ENCODE measurements around the gene IZUMO2. TPM values are rescaled to one million over a fixed set of nuclear protein-coding genes. Genes with fewer than 3 reads are reported as not detected.

The IZUMO2 gene
- total RNA-seq, 2 donors from 2014 or later, result not detected

GRCh38 chr19:50192463-50193211, 29.6 kb upstream of the IZUMO2 start:
- ATAC-seq, result no peak
- Mint-ChIP-seq H3K36me3 (no peaks in the 10 kb centered on the region), H3K27ac (no peak overlapping the region), H3K9me3 (no peaks in the 10 kb centered on the region)
- no peak for DNase-seq (ENCODE audit: low spot score in 2 of 2)

DNA sequence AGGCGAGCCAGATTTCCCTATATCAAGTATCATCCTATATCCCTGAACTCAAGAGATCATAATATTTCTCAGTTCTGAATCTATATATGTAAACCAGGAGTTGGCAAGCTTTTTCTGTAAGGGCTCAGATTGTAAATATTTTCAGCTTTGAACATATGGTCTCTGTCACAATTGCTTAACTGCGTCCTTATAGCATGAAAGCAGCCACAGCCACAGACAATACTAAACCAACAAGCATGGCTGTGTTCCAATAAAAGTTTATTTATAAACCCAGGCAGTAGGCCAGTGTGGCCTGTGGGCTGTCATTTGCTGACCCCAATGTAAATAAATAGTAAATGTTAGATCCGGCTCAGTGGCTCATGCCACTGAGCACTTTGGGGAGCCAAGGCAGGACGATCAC, 28.1 kb upstream of the IZUMO2 start:
- Mint-ChIP-seq H3K36me3 (no peaks in the 10 kb centered on the region), H3K9me3 (peaks cover 0 to 3% of the 10 kb centered on the region in 2 donors), H3K27ac (peak overlapping the region in 1 of 2 donors; percentile 42)
- DNase-seq (ENCODE audit: low spot score in 2 of 2) (no peak), ATAC-seq (no peak)

DNA sequence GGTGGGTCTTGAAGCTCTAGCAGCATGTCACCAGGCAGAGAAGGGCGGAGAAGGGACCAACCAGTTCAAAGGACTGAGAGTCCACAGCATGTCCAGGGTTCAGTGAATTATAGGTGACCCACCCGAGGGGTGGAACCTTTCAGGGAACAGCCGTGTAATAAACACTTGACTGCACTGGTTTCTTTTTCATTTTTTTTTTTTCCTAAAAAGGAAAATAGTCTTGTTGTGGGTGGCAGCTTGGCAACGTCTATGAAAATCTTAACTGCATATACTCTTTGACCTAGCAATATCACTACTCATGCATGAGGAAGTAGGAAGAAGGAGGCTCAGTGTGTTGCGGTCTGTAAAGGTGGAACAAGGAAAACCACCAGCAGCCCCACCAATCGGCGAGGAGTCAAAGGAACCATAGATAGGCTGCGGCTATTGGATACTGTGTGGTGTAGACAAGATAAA, 27.4 kb upstream of the IZUMO2 start:
- Mint-ChIP-seq H3K9me3 (peaks cover 0 to 4% of the 10 kb centered on the region in 2 donors), H3K36me3 (no peaks in the 10 kb centered on the region), H3K27ac (no peak overlapping the region)
- no peak for ATAC-seq
- no peak for DNase-seq (ENCODE audit: low spot score in 2 of 2)

DNA sequence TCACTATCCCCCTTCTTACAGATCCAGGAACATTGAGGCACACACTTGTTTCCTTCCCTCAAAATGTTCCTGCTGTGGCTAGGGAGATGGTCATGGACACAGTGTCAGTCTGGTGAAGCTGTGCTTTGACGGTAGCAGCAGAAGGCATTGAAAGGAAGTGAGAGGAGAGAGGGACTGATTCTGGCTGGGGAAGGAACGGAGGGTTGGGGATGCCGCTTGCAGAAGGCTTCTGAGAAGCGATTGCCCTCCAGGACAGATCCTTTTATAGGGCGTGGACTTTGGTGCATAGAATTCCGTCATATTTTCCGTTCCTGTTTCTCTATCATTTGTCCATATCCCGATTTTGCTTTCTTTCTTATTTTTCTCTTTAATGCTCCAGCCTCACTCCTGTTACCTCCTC, 26.2 kb upstream of the IZUMO2 start:
- ATAC-seq, result no peak
- Mint-ChIP-seq H3K9me3 (peaks cover 0 to 4% of the 10 kb centered on the region in 2 donors), H3K27ac (no peak overlapping the region), H3K36me3 (no peaks in the 10 kb centered on the region)
- no peak for DNase-seq (ENCODE audit: low spot score in 2 of 2)

- DNase-seq (ENCODE audit: low spot score in 2 of 2), result no peak
- ATAC-seq, result no peak
- no peaks in the 10 kb centered on the region for H3K36me3 Mint-ChIP-seq
- H3K9me3 Mint-ChIP-seq, result peaks cover 0 to 4% of the 10 kb centered on the region in 2 donors
- no peak overlapping the region for H3K27ac Mint-ChIP-seq
Measured at GRCh38 chr19:50187937-50188336, 24.9 kb upstream of the IZUMO2 start.

DNA sequence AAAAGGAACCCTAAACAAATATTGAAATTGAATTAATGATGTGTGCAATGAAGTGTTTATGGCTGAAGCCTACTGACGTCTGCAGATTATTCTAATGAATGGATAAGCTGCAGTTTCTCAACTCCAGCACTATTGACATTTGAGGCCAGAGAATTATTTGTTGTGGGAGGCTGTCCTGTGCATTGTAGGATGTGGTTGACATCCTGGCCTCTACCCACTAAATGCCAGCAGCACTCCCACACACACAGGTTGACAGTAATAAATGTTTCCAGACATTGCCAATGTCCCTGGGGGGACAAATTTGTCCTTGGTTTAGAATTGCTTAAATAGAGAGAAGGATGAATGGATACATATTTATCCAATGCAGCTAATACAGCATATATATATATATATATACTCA, 21.1 kb upstream of the IZUMO2 start:
- no peaks in the 10 kb centered on the region for H3K36me3 Mint-ChIP-seq
- H3K27ac Mint-ChIP-seq, result no peak overlapping the region
- DNase-seq (ENCODE audit: low spot score in 2 of 2) (no peak), ATAC-seq (no peak)
- H3K9me3 Mint-ChIP-seq, result peaks cover 0 to 4% of the 10 kb centered on the region in 2 donors

- Mint-ChIP-seq H3K27ac (no peak overlapping the region), H3K36me3 (no peaks in the 10 kb centered on the region), H3K9me3 (no peaks in the 10 kb centered on the region)
- ATAC-seq (no peak), DNase-seq (ENCODE audit: low spot score in 2 of 2) (no peak)
Measured at GRCh38 chr19:50181121-50181520, 18.0 kb upstream of the IZUMO2 start.

- Mint-ChIP-seq H3K27ac (no peak overlapping the region), H3K9me3 (peaks cover 0 to 4% of the 10 kb centered on the region in 2 donors), H3K36me3 (no peaks in the 10 kb centered on the region)
- no peak for ATAC-seq
- DNase-seq (ENCODE audit: low spot score in 2 of 2), result no peak
Measured at GRCh38 chr19:50178859-50179537, 15.9 kb upstream of the IZUMO2 start.

GRCh38 chr19:50178320-50178719, 15.2 kb upstream of the IZUMO2 start:
- Mint-ChIP-seq H3K9me3 (peaks cover 0 to 4% of the 10 kb centered on the region in 2 donors), H3K36me3 (no peaks in the 10 kb centered on the region), H3K27ac (no peak overlapping the region)
- ATAC-seq, result no peak
- DNase-seq (ENCODE audit: low spot score in 2 of 2), result no peak

GRCh38 chr19:50176775-50177174, 13.7 kb upstream of the IZUMO2 start:
- no peaks in the 10 kb centered on the region for H3K36me3 Mint-ChIP-seq
- no peak for ATAC-seq
- peaks cover 0 to 4% of the 10 kb centered on the region in 2 donors for H3K9me3 Mint-ChIP-seq
- H3K27ac Mint-ChIP-seq, result no peak overlapping the region
- DNase-seq (ENCODE audit: low spot score in 2 of 2), result no peak

GRCh38 chr19:50175924-50176323, 12.8 kb upstream of the IZUMO2 start:
- Mint-ChIP-seq H3K36me3 (no peaks in the 10 kb centered on the region), H3K27ac (no peak overlapping the region)

GRCh38 chr19:50174100-50174793, 11.2 kb upstream of the IZUMO2 start:
- Mint-ChIP-seq H3K9me3 (peaks cover 0 to 4% of the 10 kb centered on the region in 2 donors), H3K36me3 (no peaks in the 10 kb centered on the region), H3K27ac (no peak overlapping the region)
- DNase-seq (ENCODE audit: low spot score in 2 of 2) (no peak), ATAC-seq (no peak)

More at GRCh38 chr19:50175924-50176323, 12.8 kb upstream of the IZUMO2 start:
- ATAC-seq (no peak), DNase-seq (ENCODE audit: low spot score in 2 of 2) (no peak)
- H3K9me3 Mint-ChIP-seq, result peaks cover 0 to 4% of the 10 kb centered on the region in 2 donors

GRCh38 chr19:50173127-50173526, 10.0 kb upstream of the IZUMO2 start:
- DNase-seq (ENCODE audit: low spot score in 2 of 2) (no peak), ATAC-seq (peak; percentile 36 to 49)
- H3K9me3 Mint-ChIP-seq, result peaks cover 0 to 4% of the 10 kb centered on the region in 2 donors
- no peaks in the 10 kb centered on the region for H3K36me3 Mint-ChIP-seq
- H3K27ac Mint-ChIP-seq, result no peak overlapping the region

DNA sequence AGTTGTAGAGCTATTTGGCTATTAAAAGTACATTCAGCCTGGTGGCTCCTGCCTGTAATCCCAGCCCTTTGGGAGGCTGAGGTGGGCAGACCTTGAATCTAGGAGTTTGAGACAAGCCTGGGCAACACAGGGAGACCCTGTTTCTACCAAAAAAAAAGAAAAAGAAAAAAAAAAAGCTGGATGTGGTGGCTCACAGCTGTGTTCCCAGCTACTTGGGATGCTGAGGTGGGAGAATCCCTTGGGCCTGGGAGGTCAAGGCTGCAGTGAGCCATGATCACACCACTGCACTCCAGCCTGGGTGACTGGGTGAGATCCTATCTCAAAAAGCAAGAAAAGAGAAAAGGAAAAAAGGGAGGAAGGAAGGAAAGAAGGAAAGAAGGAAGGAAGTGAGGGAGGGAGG, 9.6 kb upstream of the IZUMO2 start:
- Mint-ChIP-seq H3K27ac (no peak overlapping the region), H3K36me3 (no peaks in the 10 kb centered on the region), H3K9me3 (peaks cover 0 to 4% of the 10 kb centered on the region in 2 donors)
- DNase-seq (ENCODE audit: low spot score in 2 of 2) (no peak), ATAC-seq (no peak)

DNA sequence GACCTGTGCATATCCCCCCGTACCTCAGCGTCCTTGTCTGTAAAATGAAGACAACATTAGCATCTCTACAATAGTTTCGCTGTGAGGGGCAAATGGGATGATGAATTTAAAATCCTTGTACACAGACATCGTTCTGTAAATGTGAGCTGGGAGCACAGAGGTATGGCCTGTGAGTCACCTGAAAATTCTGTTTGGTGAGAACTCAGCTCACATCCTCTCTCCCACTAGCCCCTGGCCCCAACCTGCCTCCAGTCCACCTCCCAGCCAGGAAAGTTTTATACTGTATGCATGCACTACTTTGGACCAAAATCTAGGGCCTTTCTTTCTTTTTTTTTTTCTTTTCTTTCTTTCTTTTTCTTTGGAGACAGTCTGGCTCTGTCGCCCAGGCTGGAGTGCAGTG, 8.7 kb upstream of the IZUMO2 start:
- no peaks in the 10 kb centered on the region for H3K36me3 Mint-ChIP-seq
- ATAC-seq (no peak), DNase-seq (ENCODE audit: low spot score in 2 of 2) (no peak)
- H3K9me3 Mint-ChIP-seq, result peaks cover 0 to 4% of the 10 kb centered on the region in 2 donors
- no peak overlapping the region for H3K27ac Mint-ChIP-seq

DNA sequence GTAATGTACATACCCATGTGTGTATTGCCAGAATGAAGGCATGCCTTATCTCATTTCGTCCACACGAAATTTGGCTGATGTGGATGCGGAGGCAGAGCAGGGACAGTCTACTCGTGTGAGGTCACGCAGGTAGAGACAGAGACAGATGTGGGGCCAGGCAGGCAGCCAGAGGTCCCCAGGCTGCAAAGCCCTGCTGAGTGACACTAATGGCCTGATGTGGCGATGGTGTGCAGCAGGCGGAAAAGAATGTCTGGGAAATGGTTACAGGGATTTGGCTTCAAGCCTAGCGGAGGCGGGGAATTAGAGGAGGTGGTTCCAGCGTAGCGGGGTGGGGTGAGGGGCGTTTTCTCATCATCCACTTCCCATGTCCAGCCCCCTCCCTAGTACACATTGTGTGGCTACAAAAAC, 4.2 kb upstream of the IZUMO2 start:
- H3K27ac Mint-ChIP-seq, result no peak overlapping the region
- no peaks in the 10 kb centered on the region for H3K36me3 Mint-ChIP-seq
- no peak for DNase-seq (ENCODE audit: low spot score in 2 of 2)
- H3K9me3 Mint-ChIP-seq, result no peaks in the 10 kb centered on the region
- no peak for ATAC-seq

DNA sequence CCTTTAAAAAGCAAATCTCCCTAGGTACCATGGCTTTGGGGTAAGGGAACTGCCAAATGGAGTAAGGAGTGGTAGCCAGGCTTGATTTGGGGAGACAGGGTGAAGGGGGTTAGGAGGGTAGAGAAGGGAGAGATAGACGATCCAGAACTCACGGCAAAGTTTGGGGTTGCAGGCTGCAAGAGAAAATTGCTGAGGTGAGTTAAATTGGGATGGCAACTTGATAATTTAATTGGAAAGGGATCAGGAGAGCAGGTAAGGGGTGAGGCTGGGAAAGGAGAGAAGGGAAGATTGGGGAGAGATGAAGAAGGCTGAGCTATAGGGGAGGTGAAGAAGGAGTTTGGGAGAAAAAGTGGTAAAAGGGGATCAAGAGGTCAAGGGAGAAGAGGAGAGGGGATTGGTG, 4.0 kb downstream of the IZUMO2 start:
- no peak overlapping the region for H3K27ac Mint-ChIP-seq
- DNase-seq (ENCODE audit: low spot score in 2 of 2), result no peak
- ATAC-seq, result no peak

More for the DNA sequence above, 4.0 kb downstream of the IZUMO2 start:
- Mint-ChIP-seq H3K9me3 (peaks cover 13 to 14% of the 10 kb centered on the region in 2 donors), H3K36me3 (no peaks in the 10 kb centered on the region)
